A673 (cell line): ENCODE results near the gene SIDT1. TPM values are rescaled to one million over a fixed set of nuclear protein-coding genes. Genes with fewer than 3 reads are reported as not detected.

Experiments
- BruUV-seq: library from RNA; stranded (reverse); fragments of 400-500 nt; replicated peaks from 2 replicates; lab custom pipeline; 2021; lab: Mats Ljungman, UMichigan
- CTCF ChIA-PET: fragments of 300-600 bp; sonication (Branson Sonifier 250); formaldehyde crosslinking; loops from one replicate; lab custom pipeline; 2022; ENCODE audit warnings: antibody characterized with exemption; lab: Charles Lee
- POLR2A ChIA-PET: fragments of 300-600 bp; sonication (Branson Sonifier 250); formaldehyde crosslinking; loops from one replicate; lab custom pipeline; 2022; ENCODE audit warnings: antibody characterized with exemption; ENCODE audit not compliant: low non-redundant PET; lab: Charles Lee
- DNase-seq: peaks from one replicate; pipeline ENCODE4 v3.0.0-alpha.2; 2015; ENCODE audit warnings: low spot score
- H3K27ac ChIP-seq: fragments of 200-600 bp; sonication (generic); 2 replicates; pipeline ENCODE4 v1.5.1; 2016; ENCODE audit warnings: mixed run types, low read depth, mild to moderate bottlenecking, mixed read lengths, antibody characterized with exemption, low read length; ENCODE audit not compliant: poor library complexity, severe bottlenecking
- H3K27me3 ChIP-seq: fragments of 200-600 bp; sonication (generic); replicated peaks from 2 replicates; pipeline ENCODE4 v1.6.1; 2017; ENCODE audit warnings: mixed run types, low read depth, mild to moderate bottlenecking, mixed read lengths, antibody characterized with exemption, low read length; ENCODE audit not compliant: insufficient read depth, poor library complexity
- H3K36me3 ChIP-seq: fragments of 200-600 bp; sonication (generic); 2 replicates; pipeline ENCODE4 v1.6.1; 2016; ENCODE audit warnings: mixed run types, mild to moderate bottlenecking, mixed read lengths, antibody characterized with exemption, low read length; ENCODE audit not compliant: insufficient read depth, poor library complexity, severe bottlenecking
- H3K4me1 ChIP-seq: fragments of 200-600 bp; sonication (generic); 2 replicates; pipeline ENCODE4 v1.6.1; 2017; ENCODE audit warnings: mixed run types, mild to moderate bottlenecking, mixed read lengths, antibody characterized with exemption, low read length; ENCODE audit not compliant: insufficient read depth, poor library complexity, severe bottlenecking
- H3K4me3 ChIP-seq: fragments of 200-600 bp; sonication (generic); 2 replicates; pipeline ENCODE4 v1.5.1; 2016; ENCODE audit warnings: low read depth, mixed run types, mild to moderate bottlenecking, mixed read lengths, low read length; ENCODE audit not compliant: poor library complexity, severe bottlenecking
- H3K9me3 ChIP-seq: fragments of 200-600 bp; sonication (generic); 2 replicates; pipeline ENCODE4 v1.6.1; 2016; ENCODE audit warnings: mixed run types, low read depth, mild to moderate bottlenecking, mixed read lengths, antibody characterized with exemption, low read length; ENCODE audit not compliant: poor library complexity, severe bottlenecking
- CTCF ChIP-seq: fragments of 300-800, 200-600 bp; sonication (generic); conservative IDR thresholded peaks from 2 replicates; pipeline ENCODE4 v1.5.1; 2017; ENCODE audit warnings: low read depth, mild to moderate bottlenecking, antibody characterized with exemption, low read length, moderate library complexity, mixed read lengths
- EZH2 ChIP-seq: fragments of 200-600 bp; sonication (generic); IDR thresholded peaks from 2 replicates; pipeline ENCODE4 v1.6.1; 2017; ENCODE audit warnings: borderline replicate concordance, low read depth, mild to moderate bottlenecking, mixed read lengths, antibody characterized with exemption, low read length; ENCODE audit not compliant: poor library complexity, severe bottlenecking
- intact Hi-C: fragments of 100-400 bp; cut with micrococcal nuclease; formaldehyde crosslinking; loops from one replicate; pipeline ENCODE4 v1.10.0; 2022; ENCODE audit not compliant: unreplicated experiment
- total RNA-seq: library from RNA; stranded (reverse); gene quantifications from 2 replicates; pipeline ENCODE4 v1.2.3, GENCODE V29; 2021

SIDT1 gene
- total RNA-seq, 1 experiment from 2014 or later = not detected

DNA sequence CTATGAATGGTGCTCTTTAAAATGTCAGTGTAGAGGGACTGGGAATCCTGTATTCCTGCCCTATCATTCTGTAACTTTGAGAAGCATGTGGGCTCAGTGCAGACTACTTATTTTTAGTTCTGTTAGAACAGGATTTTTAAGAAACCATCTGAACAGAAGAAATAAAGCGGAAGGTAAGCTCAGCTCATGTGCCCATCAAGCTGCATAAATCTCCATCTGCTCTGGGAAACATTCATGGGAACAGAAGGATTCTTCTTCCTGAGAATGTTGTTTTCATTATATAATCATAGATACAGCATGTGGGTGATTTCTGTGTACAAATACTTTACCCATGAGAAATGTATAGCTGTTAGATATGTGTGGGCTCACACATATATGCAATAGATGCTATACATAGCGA lies 69.9 kb downstream of the SIDT1 start:
- no peaks in the 10 kb centered on the region for H3K27me3 ChIP-seq
- CTCF ChIA-PET = no interaction called here

DNA sequence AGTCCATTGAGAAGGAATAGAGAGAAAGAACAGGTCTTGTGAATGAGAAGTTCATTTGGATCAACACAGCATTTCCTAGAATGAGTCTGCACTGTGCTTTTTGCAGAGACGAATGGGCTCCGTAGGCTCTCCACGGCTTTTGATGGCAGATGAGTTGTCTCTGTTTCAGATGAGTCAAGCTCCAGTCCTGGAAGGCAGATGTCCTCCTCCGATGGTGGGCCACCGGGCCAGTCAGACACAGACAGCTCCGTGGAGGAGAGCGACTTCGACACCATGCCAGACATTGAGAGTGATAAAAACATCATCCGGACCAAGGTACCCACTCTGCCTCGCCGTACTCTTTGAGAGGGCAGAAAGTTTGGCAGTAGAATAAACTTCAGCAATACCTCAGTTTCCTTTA lies 70.5 kb downstream of the SIDT1 start:
- Histone ChIP-seq H3K9me3 (no peaks in the 10 kb centered on the region), H3K27me3 (no peaks in the 10 kb centered on the region), H3K27ac (no peak overlapping the region), H3K4me3 (no peak overlapping the region), H3K4me1 (no peaks in the 10 kb centered on the region), H3K36me3 (no peaks in the 10 kb centered on the region)
- intact Hi-C loops = no loop called here
- no TSS peak for BruUV-seq
- ChIA-PET CTCF (no interaction called here), POLR2A (no interaction called here)
- no peak for TF ChIP-seq EZH2
- no peak for TF ChIP-seq CTCF
- no peak for DNase-seq

More for the DNA sequence above, 69.9 kb downstream of the SIDT1 start:
- POLR2A ChIA-PET = no interaction called here
- Histone ChIP-seq H3K36me3 (no peaks in the 10 kb centered on the region), H3K4me3 (no peak overlapping the region), H3K4me1 (no peaks in the 10 kb centered on the region), H3K9me3 (no peaks in the 10 kb centered on the region), H3K27ac (no peak overlapping the region)
- DNase-seq = no peak
- intact Hi-C loops = no loop called here
- TF ChIP-seq EZH2 = no peak
- TF ChIP-seq CTCF = no peak
- no TSS peak for BruUV-seq

DNA sequence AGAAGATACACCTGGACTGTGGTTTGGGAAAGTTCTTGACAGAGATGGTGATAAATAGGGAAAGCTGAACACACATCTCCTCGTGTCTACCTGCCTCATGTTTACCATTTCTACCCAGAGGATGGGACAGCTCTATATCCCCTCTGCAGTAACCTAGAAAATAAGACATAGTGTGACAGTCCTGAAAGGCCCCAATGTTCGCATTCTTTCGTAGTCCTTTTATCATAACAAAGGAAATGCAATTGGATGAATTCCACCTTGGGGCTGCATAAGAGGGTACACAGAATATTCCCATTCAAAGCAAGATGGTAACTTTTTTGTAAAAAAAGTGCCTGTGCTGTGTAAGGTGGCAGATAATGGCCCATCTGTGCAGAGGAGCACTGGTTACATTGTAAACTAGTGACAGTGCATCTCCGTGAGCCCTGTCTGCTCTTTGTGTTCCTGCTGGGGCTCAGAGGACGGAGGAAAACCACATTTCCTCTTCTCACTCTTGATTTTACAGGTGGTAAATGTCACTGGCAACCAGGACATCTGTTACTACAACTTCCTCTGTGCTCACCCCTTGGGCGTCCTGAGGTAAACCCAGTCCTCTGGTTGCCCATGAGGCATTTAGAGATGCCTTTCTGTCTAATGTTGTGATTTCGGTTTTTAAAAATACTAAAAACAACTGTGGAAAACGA lies 74.3 kb downstream of the SIDT1 start:
- no TSS peak for BruUV-seq
- Histone ChIP-seq H3K4me1 (no peaks in the 10 kb centered on the region), H3K9me3 (no peaks in the 10 kb centered on the region), H3K27me3 (no peaks in the 10 kb centered on the region), H3K36me3 (no peaks in the 10 kb centered on the region), H3K4me3 (no peak overlapping the region), H3K27ac (no peak overlapping the region)
- intact Hi-C loops = no loop called here
- no peak for DNase-seq
- TF ChIP-seq EZH2 (no peak), CTCF (no peak)
- ChIA-PET CTCF (no interaction called here), POLR2A (no interaction called here)
